M059J (cell line): ENCODE measurements around the gene DLGAP1. TPM values are rescaled to one million over a fixed set of nuclear protein-coding genes. Genes with fewer than 3 reads are reported as not detected.
A peak's percentile ranks its signal among the peaks of the same experiment; 100 is the strongest.

Experiments
- DNase-seq: peaks from one replicate; pipeline ENCODE4 v3.0.0-alpha.2; 2012; ENCODE audit warnings: low read depth
- total RNA-seq: library from RNA; depleted of rRNA; stranded (reverse); fragments of >200 nt; shearing (Covaris generic); gene quantifications from 2 replicates; pipeline ENCODE4 v1.2.3, GENCODE V29; 2014

The DLGAP1 gene
- total RNA-seq, 1 experiment from 2014 or later = not detected

- no peak for DNase-seq
These were observed 633.6 kb downstream of the DLGAP1 start for GRCh38 chr18:3821524-3821923.

- no peak for DNase-seq
These were observed 635.1 kb downstream of the DLGAP1 start for GRCh38 chr18:3819961-3820360.

- DNase-seq = peak; percentile 69
These were observed 638.3 kb downstream of the DLGAP1 start for GRCh38 chr18:3816610-3817363.

- DNase-seq = no peak
These were observed 639.1 kb downstream of the DLGAP1 start for GRCh38 chr18:3815991-3816390.

GRCh38 chr18:3814816-3815215 is 640.3 kb downstream of the DLGAP1 start:
- DNase-seq = no peak

DNA sequence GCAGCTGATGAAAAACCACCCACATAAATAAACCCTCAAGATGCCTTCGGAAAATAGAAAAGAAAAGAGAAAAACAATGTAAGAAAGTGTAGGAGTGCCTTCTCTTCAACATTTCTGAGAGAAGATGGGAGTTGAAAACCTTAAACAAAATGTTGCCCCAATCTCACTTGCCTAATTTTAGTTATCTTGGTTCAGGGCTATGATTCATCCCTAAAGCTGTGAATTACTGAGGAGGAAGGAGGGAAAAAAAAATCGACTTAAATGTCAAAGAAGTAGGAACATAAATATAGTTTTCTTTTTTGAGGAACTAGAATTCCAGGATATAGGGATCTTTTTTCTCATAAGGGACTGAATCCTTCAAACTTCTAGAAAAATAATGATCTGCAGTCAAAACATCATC is 644.8 kb downstream of the DLGAP1 start:
- no peak for DNase-seq

DNA sequence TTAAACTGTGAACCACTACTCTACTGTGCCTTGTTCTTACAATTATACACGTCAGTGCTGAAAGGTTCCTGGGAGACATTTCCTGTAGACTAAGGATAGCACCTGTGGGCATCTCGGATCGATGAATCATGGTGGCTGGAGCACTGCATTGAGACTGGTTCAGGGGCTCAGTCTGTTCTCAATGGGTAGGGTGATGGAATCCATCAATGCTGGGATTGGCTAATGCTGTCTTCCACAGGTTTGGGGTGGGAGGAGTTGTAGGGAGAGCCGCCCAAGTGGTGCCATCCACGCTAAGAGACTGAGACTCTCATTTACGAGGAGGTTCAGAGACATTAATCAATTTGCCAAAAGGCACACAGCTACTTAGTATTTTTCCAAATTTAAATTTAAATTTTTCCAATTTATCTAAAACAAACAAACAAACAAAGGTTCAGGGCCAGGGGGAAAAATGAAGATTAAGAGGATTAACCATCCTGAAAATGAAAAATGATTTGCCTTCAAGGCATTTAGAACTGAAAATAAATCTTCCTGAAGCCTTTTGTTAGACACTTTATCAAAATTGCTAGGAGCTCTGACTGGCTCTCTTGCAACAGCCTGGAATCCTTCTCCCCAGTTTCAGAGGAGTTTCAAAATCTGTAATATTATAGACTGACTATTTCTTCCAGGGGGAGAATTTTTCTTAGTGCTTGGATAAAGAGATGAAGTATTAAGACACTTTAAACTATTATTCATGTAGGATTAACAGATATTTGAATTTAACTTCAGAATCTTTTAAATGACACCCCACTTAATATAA is 645.9 kb downstream of the DLGAP1 start:
- DNase-seq = no peak

GRCh38 chr18:3806656-3807055 is 648.5 kb downstream of the DLGAP1 start:
- DNase-seq = no peak

- DNase-seq = no peak
These were observed 650.8 kb downstream of the DLGAP1 start for GRCh38 chr18:3804336-3804735.

DNA sequence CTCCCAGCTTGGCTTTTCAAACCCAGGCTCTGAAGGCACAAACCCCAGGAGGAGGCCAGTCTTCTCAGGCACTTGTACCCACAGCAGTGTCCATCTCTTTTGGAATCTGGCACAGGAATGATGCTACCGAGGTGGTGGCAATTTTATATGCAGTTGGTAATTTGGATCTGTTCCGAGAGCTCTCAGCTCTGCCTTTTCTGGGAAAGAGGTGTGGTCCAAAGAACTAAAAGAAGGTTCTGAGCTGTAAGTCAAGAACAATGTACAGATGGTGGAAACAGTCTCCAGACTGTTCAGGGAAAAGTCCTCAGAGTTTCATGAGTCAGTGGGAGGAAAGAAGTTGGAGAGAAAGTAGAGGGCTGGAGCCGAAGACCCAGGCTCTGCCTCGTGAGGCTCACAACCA is 651.8 kb downstream of the DLGAP1 start:
- DNase-seq = no peak

DNA sequence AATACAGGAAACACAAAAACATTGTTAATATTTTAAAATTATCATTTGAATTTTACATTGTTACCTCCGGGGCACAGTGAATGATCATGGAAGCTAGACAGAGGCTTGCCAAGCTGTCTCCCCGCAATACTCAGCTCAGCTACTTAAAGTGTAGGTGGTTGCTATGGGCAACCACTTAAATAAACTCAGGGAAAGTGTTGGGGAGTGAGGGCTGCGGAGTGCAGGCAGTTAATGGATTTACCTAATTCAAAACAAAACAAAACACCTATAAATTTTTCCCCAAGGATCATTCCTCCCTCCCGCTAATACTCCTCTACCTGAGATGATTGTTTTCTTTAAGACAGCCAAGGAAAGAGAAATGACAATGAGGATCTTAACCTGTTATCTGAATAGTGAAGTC is 655.6 kb downstream of the DLGAP1 start:
- DNase-seq = peak; percentile 7

DNA sequence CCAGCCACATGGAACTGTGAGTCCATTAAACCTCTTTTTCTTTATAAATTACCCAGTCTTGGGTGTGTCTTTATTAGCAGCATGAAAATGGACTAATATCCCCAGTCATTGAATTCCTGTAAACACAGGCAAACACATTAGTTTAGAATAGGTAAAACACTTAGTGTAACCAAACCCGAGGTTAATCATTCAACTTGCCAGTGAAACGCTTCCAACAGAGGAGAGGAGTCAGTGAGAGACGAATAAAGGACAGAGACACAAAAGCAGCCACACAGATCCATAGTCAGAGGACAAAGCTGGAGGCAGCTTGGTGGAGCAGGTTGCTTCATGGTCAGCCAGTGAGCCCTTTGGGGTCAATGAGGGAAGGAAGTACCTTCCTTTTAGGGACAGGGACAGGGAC is 657.1 kb downstream of the DLGAP1 start:
- no peak for DNase-seq

DNA sequence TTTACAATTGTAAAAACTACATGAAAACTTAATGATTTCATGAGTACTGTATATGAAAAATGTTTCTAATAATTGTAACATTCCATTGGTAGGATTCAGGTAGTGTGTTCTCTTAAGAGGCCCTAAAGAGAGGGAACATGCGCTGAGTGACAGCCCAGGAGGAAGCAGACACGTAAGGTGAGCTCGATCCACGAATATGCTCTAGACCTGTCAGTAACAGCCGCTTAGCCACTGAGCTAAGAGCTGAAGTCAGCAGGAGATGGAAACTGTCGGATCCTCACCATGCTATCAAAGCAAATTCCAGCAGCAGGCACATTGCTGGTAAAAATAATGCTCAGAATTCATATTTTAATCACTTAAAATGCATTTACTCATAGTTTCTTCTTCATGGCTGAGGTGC is 658.7 kb downstream of the DLGAP1 start:
- no peak for DNase-seq

DNA sequence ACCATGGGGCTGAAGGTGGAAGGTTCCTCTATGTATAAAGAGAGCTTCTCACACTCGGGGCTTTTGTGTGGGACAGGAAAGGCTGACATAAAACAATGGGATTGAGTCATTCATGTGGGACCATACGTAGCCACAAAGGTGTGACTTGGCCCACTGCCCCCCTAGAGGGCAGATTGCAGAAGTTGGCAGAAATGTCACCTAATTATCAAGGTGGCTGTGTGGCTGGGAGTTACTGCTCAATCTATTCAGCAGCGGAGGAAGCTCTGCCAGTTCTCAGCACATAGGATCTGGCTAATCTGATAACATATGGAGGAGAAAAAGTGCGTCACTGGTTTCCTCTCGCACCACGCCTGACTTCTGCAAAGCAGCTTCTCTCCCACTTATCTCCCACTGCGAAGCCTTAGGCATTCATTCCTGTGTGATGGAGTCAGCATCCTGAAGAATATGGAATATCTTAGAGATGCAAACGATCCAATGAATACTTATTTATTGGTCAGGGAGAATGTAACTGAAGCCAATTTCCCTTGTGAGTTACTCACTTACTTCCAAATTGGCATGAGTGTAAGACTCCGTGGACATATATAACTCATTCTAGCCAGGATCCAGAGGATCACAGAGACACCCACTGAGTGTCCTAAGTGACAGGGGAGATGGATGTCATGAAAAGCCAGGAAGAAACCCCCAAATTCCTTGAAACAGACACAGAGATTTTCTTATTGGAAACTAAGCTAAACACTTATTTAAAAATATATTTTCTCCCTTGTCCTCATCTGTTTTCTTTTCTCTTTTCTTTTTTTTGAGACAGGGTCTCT is 660.4 kb downstream of the DLGAP1 start:
- DNase-seq = peak; percentile 83

- DNase-seq = no peak
These were observed 661.6 kb downstream of the DLGAP1 start for GRCh38 chr18:3793545-3793944.

GRCh38 chr18:3793111-3793510 is 662.0 kb downstream of the DLGAP1 start:
- no peak for DNase-seq

DNA sequence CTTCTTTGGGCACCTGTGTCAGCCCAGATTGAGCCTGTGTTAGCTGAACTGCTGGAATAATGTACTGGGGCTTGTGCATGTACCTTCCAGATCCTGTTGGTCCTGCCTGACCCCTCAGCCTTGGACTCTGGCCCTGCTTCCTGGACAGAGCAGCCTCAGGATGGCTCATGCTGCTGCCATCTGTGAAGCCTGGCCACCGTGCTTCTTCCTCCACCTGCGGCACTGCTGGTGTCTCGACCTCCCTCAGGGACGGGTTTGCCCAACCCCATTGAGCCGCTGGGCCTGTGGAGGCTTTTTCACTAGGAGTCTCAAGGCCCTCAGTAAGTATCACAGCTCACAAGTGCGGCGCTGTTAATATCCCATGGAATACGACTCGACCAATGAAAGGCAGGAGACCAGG is 662.4 kb downstream of the DLGAP1 start:
- DNase-seq = no peak

- no peak for DNase-seq
These were observed 663.9 kb downstream of the DLGAP1 start for GRCh38 chr18:3791238-3791637.

GRCh38 chr18:3790703-3791102 is 664.4 kb downstream of the DLGAP1 start:
- peak; percentile 73 for DNase-seq

DNA sequence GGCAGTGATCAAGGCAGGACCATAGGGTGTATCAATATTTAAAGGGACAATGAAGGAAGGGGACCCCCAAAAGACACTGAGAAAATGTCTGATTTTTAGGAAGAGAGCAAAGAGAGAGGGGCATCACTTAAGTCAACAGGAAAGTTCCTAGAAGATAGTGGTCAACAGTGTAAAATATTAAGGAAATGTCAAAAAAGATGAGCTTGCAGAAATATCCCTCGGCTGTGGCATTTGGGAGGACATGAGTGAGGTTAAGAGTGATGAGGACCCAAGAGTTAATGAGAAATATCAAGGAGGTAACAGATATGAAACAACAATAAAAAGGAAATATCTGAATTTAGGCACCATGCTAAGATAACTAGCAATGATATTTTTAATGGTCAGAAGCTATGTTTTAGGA is 665.6 kb downstream of the DLGAP1 start:
- no peak for DNase-seq

- no peak for DNase-seq
These were observed 670.2 kb downstream of the DLGAP1 start for GRCh38 chr18:3784949-3785348.

DNA sequence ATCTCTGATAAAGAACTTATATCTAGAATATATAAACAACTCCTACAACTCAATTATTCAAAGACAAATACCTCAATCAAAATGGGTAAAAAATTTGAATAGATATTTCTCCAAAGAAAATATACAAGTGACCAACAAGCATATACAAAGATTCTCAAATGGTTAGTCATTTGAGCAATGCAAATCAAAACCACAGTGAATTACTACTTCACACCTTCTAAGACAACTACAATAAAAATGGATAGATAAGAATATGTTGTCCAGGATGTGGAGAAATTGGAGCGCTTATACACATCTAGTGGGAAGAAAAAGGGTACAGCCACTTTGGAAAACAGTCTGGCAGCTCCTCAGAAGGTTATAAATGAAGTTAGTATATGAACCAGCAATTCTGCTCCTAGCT is 672.2 kb downstream of the DLGAP1 start:
- no peak for DNase-seq
